Measurements from ENCODE around the gene ZNF10.
A peak's percentile ranks its signal among the peaks of the same experiment; 100 is the strongest.

ZNF10 gene

DNA sequence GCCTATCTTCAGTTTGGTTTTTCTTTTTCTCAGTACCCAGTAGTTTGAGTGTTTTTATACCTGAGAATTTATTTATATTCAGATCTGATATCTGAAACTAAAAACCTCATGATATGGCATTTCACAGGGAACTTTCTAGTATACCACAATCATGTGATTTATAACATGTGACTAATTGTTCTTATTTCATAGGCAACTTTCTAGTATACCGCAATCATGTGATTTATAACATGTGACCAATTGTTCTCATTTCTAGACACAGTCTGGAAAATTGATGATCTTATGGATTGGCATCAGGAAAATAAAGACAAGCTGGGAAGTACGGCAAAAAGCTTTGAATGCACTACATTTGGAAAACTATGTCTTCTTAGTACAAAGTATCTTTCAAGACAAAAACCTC, 71.5 kb downstream of the ZNF10 start:
- Histone ChIP-seq H3K4me1 (ENCODE audit: control insufficient read depth, insufficient read depth, low read length, unreplicated experiment) (no peaks in the 10 kb centered on the region), H3K36me3 (ENCODE audit: insufficient read depth, low read length) (peaks cover 56% of the 10 kb centered on the region), H3K4me3 (ENCODE audit: low read depth, low read length) (no peak overlapping the region)

DNA sequence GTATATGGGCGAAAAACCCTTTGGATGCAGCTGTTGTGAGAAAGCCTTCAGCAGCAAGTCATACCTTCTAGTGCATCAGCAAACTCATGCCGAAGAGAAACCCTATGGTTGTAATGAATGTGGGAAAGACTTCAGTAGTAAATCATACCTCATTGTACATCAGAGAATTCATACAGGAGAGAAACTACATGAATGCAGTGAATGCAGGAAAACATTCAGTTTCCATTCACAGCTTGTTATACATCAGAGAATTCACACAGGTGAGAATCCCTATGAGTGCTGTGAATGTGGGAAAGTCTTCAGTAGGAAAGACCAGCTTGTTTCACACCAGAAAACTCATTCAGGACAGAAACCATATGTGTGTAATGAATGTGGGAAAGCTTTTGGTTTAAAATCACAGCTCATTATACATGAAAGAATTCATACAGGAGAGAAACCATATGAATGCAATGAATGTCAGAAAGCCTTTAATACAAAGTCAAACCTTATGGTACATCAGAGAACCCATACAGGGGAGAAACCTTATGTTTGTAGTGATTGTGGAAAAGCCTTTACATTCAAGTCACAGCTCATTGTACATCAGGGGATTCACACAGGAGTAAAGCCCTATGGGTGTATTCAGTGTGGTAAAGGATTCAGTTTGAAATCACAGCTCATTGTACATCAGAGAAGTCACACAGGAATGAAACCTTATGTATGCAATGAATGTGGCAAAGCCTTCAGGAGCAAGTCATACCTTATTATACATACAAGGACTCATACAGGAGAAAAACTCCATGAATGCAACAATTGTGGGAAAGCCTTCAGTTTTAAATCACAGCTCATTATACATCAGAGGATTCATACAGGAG, 72.3 kb downstream of the ZNF10 start:
- H3K36me3 ChIP-seq (ENCODE audit: insufficient read depth, low read length), result peaks cover 56% of the 10 kb centered on the region

More for the DNA sequence above, 71.5 kb downstream of the ZNF10 start:
- Histone ChIP-seq H2AFZ (ENCODE audit: low read length, unreplicated experiment) (no peak overlapping the region), H3K27ac (ENCODE audit: low read depth, low read length) (no peak overlapping the region), H3K27me3 (ENCODE audit: insufficient read depth, low read length) (no peaks in the 10 kb centered on the region), H3K79me2 (ENCODE audit: control insufficient read depth, insufficient read depth, low read length, unreplicated experiment) (no peaks in the 10 kb centered on the region)

DNA sequence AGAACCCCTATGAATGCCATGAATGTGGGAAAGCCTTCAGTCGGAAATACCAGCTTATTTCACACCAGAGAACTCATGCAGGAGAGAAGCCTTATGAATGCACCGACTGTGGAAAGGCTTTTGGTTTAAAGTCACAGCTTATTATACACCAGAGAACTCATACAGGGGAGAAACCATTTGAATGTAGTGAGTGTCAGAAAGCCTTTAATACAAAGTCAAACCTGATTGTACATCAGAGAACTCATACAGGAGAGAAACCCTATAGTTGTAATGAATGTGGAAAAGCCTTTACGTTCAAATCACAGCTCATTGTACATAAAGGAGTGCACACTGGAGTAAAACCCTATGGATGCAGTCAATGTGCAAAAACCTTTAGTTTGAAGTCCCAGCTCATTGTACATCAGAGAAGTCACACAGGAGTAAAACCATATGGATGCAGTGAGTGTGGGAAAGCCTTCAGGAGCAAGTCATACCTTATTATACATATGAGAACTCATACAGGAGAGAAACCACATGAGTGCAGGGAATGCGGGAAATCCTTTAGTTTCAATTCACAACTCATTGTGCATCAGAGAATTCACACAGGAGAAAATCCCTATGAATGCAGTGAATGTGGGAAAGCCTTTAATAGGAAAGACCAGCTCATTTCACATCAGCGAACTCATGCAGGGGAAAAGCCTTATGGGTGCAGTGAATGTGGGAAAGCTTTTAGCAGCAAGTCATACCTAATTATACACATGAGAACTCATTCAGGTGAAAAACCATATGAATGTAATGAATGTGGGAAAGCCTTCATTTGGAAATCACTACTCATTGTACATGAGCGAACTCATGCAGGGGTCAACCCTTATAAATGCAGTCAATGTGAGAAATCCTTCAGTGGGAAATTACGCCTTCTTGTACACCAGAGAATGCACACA, 73.2 kb downstream of the ZNF10 start:
- H3K27ac ChIP-seq (ENCODE audit: low read depth, low read length), result no peak overlapping the region
- no peaks in the 10 kb centered on the region for H3K27me3 ChIP-seq (ENCODE audit: insufficient read depth, low read length)
- peak overlapping the region; percentile 14; the same call in 1 of the 2 replicates for H3K4me3 ChIP-seq (ENCODE audit: low read depth, low read length)
- H3K79me2 ChIP-seq (ENCODE audit: control insufficient read depth, insufficient read depth, low read length, unreplicated experiment), result no peaks in the 10 kb centered on the region
- no peak overlapping the region for H2AFZ ChIP-seq (ENCODE audit: low read length, unreplicated experiment)
- peaks cover 56% of the 10 kb centered on the region for H3K36me3 ChIP-seq (ENCODE audit: insufficient read depth, low read length)
- H3K4me1 ChIP-seq (ENCODE audit: control insufficient read depth, insufficient read depth, low read length, unreplicated experiment), result no peaks in the 10 kb centered on the region

More for the DNA sequence above, 72.3 kb downstream of the ZNF10 start:
- H3K4me3 ChIP-seq (ENCODE audit: low read depth, low read length), result no peak overlapping the region; the same call in 1 of the 2 replicates
- H3K27ac ChIP-seq (ENCODE audit: low read depth, low read length), result no peak overlapping the region
- no peaks in the 10 kb centered on the region for H3K27me3 ChIP-seq (ENCODE audit: insufficient read depth, low read length)
- no peaks in the 10 kb centered on the region for H3K4me1 ChIP-seq (ENCODE audit: control insufficient read depth, insufficient read depth, low read length, unreplicated experiment)
- H2AFZ ChIP-seq (ENCODE audit: low read length, unreplicated experiment), result no peak overlapping the region
- no peaks in the 10 kb centered on the region for H3K79me2 ChIP-seq (ENCODE audit: control insufficient read depth, insufficient read depth, low read length, unreplicated experiment)

DNA sequence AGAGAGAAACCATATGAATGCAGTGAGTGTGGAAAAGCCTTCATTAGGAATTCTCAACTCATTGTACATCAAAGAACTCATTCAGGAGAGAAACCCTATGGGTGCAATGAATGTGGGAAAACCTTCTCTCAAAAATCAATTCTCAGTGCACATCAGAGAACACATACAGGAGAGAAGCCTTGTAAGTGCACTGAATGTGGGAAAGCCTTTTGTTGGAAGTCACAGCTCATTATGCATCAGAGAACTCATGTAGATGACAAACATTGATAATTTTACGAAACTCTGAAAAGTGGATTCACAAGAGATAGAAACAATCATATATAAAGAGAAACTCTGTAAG, 73.8 kb downstream of the ZNF10 start:
- H3K79me2 ChIP-seq (ENCODE audit: control insufficient read depth, insufficient read depth, low read length, unreplicated experiment), result no peaks in the 10 kb centered on the region
- no peaks in the 10 kb centered on the region for H3K27me3 ChIP-seq (ENCODE audit: insufficient read depth, low read length)
- H2AFZ ChIP-seq (ENCODE audit: low read length, unreplicated experiment), result no peak overlapping the region
- no peaks in the 10 kb centered on the region for H3K4me1 ChIP-seq (ENCODE audit: control insufficient read depth, insufficient read depth, low read length, unreplicated experiment)
- peaks cover 56% of the 10 kb centered on the region for H3K36me3 ChIP-seq (ENCODE audit: insufficient read depth, low read length)
- no peak overlapping the region for H3K4me3 ChIP-seq (ENCODE audit: low read depth, low read length)
- H3K27ac ChIP-seq (ENCODE audit: low read depth, low read length), result no peak overlapping the region

DNA sequence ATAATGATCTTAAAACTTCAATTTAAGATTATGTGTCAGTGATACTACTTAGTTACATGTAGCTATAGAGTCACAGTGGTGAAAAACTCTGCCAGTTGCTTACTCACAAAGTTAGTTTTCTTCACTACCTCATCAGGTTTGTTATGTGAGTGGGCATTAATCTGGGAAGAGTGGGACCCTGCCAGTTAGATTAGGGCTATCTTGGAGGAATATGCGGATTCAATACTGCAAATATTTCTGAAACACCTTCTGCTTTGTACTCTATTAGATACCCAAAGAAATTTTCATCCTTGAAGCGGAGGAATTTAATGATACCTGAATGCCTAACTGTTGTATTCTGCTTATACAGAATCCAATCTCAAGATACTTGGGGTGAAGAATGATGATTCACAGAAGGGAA, 76.0 kb downstream of the ZNF10 start:
- H3K4me3 ChIP-seq (ENCODE audit: low read depth, low read length), result no peak overlapping the region
- no peak overlapping the region for H3K27ac ChIP-seq (ENCODE audit: low read depth, low read length)
- no peak overlapping the region for H2AFZ ChIP-seq (ENCODE audit: low read length, unreplicated experiment)
- no peaks in the 10 kb centered on the region for H3K79me2 ChIP-seq (ENCODE audit: control insufficient read depth, insufficient read depth, low read length, unreplicated experiment)
- H3K27me3 ChIP-seq (ENCODE audit: insufficient read depth, low read length), result no peaks in the 10 kb centered on the region
- H3K36me3 ChIP-seq (ENCODE audit: insufficient read depth, low read length), result peaks cover 44% of the 10 kb centered on the region
- no peaks in the 10 kb centered on the region for H3K4me1 ChIP-seq (ENCODE audit: control insufficient read depth, insufficient read depth, low read length, unreplicated experiment)

Measured in ACC112 (cell line).